AG08396 (cell line): Measurements from ENCODE around the gene TDRD7.

Source experiments
- DNase-seq: peaks from one replicate; pipeline ENCODE4 v3.0.0; 2012; ENCODE audit warnings: low spot score, mixed read lengths

TDRD7 gene

GRCh38 chr9:97528529-97529230 lies 116.8 kb downstream of the TDRD7 start:
- DNase-seq = no peak

- DNase-seq = no peak
Measured at GRCh38 chr9:97529363-97530076, 117.6 kb downstream of the TDRD7 start.

GRCh38 chr9:97531888-97532376 lies 120.0 kb downstream of the TDRD7 start:
- no peak for DNase-seq

GRCh38 chr9:97534185-97534584 lies 122.3 kb downstream of the TDRD7 start:
- DNase-seq = no peak

GRCh38 chr9:97534961-97535594 lies 123.2 kb downstream of the TDRD7 start:
- no peak for DNase-seq

- no peak for DNase-seq
Measured at GRCh38 chr9:97535771-97536170, 123.9 kb downstream of the TDRD7 start.

GRCh38 chr9:97536480-97536879 lies 124.6 kb downstream of the TDRD7 start:
- no peak for DNase-seq

- no peak for DNase-seq
Measured at GRCh38 chr9:97543561-97543960, 131.7 kb downstream of the TDRD7 start.

GRCh38 chr9:97545486-97545885 lies 133.6 kb downstream of the TDRD7 start:
- DNase-seq = no peak
